Upper lobe of left lung (tissue), 4 donors: ENCODE measurements around the gene AP1B1.
"Not testable (repeated sequence)": the region's sequence is repeated elsewhere in the genome, so short reads cannot be mapped to it uniquely, and the experiment has no call there.

Experiments used
- CTCF ChIP-seq, 6 experiments: fragments of 450-650 bp in 4 of 6; fragments of 200-600 bp in 2 of 6; sonication (generic) in 2 of 6; IDR thresholded peaks; one replicate each; pipeline ENCODE4 v1.5.1; 2016 to 2019; ENCODE audit warnings: antibody characterized with exemption in 6 of 6
- EP300 ChIP-seq, 4 donors: sonication (generic); formaldehyde crosslinking; IDR thresholded peaks; one replicate each; pipeline ENCODE4 v1.5.1; 2017; ENCODE audit warnings: antibody characterized with exemption in 4 of 4, control low read depth in 2 of 4
- POLR2A ChIP-seq, 4 donors: fragments of 450-650 bp; IDR thresholded peaks; one replicate each; pipeline ENCODE4 v1.5.1; 2016 to 2017; ENCODE audit warnings: antibody characterized with exemption in 4 of 4, mild to moderate bottlenecking in 2 of 4
- POLR2AphosphoS5 ChIP-seq, 2 donors: sonication (generic); formaldehyde crosslinking; IDR thresholded peaks; one replicate each; pipeline ENCODE4 v1.5.1; 2017; ENCODE audit warnings: antibody characterized with exemption in 2 of 2

- not testable (repeated sequence) for TF ChIP-seq POLR2A, POLR2AphosphoS5, EP300 (IDR thresholded peaks at IDR 0.05)
- peak in 4 of 6 experiments; percentile 12 to 47 (median 24) for TF ChIP-seq CTCF (IDR thresholded peaks at IDR 0.05)
Measured at GRCh38 chr22:29412772-29413171, 24.4 kb upstream of the AP1B1 start.
